ENCODE data around the gene HOOK2. TPM values are rescaled to one million over a fixed set of nuclear protein-coding genes. Genes with fewer than 3 reads are reported as not detected.

Gene HOOK2
- total RNA-seq, 1 experiment from 2014 or later: 14.3 TPM

DNA sequence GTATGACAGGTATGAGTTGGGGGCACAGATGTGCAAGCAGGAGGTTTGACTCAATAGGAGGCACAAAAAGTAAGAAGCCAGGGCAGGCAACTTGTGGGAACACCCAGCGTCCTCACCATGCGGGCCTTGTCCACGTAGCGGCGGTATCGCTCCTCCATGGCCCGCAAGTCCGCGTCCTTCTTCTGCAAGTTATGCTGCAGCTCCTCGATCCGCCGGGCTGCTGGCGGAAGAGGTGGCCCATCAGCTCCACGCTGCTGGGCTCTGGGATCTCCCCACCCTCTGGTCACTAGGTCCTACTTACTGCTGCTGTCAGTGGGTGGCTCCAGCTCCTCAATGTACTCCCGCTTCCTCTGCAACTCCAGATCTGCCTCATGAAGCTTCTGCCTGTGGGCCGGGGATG lies 10.7 kb downstream of the HOOK2 start:
- CTCF ChIA-PET: interaction anchor here (0.6 to 1.4 kb wide), 3 partner anchors 28 to 80 kb away, joined by 4 to 12 read pairs (median 6); no protein-coding TSS in a partner anchor
- Histone ChIP-seq H3K4me1 (ENCODE audit: control insufficient read depth, insufficient read depth, low read length) (no peaks in the 10 kb centered on the region), H3K9me3 (ENCODE audit: control insufficient read depth, insufficient read depth, low read depth, low read length) (no peaks in the 10 kb centered on the region), H3K4me3 (ENCODE audit: low read depth in 2 of 2, low read length in 2 of 2) (no peak overlapping the region), H3K36me3 (ENCODE audit: control insufficient read depth, insufficient read depth, low read length) (no peaks in the 10 kb centered on the region), H3K27ac (ENCODE audit: low read length) (no peak overlapping the region), H3K27me3 (ENCODE audit: control insufficient read depth, insufficient read depth, low read length) (no peaks in the 10 kb centered on the region)
- POLR2A ChIA-PET: no interaction called here
- no peak for DNase-seq (ENCODE audit: low read depth, low spot score)
- no peak for ATAC-seq
- intact Hi-C loops (cut with micrococcal nuclease; ENCODE audit: unreplicated experiment) (loop anchor here (5.0 kb wide), 1 partner anchor 33 kb away; no protein-coding TSS in a partner anchor), in situ Hi-C loops (cut with HindIII; ENCODE audit: low pct_unique_long_range_greater_than_20kb, low sequenced_read_pairs) (no loop called here)
- no TSS peak for BruUV-seq (replicated peaks)
- no peak for TF ChIP-seq POLR2AphosphoS5 (IDR thresholded peaks at IDR 0.05; ENCODE audit: low read depth, low read length)
- TF ChIP-seq SIN3A (IDR thresholded peaks at IDR 0.05; ENCODE audit: borderline replicate concordance, insufficient read depth, low read depth, low read length): no peak
- TF ChIP-seq, protein P1, sequence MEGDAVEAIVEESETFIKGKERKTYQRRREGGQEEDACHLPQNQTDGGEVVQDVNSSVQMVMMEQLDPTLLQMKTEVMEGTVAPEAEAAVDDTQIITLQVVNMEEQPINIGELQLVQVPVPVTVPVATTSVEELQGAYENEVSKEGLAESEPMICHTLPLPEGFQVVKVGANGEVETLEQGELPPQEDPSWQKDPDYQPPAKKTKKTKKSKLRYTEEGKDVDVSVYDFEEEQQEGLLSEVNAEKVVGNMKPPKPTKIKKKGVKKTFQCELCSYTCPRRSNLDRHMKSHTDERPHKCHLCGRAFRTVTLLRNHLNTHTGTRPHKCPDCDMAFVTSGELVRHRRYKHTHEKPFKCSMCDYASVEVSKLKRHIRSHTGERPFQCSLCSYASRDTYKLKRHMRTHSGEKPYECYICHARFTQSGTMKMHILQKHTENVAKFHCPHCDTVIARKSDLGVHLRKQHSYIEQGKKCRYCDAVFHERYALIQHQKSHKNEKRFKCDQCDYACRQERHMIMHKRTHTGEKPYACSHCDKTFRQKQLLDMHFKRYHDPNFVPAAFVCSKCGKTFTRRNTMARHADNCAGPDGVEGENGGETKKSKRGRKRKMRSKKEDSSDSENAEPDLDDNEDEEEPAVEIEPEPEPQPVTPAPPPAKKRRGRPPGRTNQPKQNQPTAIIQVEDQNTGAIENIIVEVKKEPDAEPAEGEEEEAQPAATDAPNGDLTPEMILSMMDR (IDR thresholded peaks at IDR 0.05): no peak
- TF ChIP-seq TCF7L2 (IDR thresholded peaks at IDR 0.05; ENCODE audit: low read depth, low read length): no peak
- TF ChIP-seq, protein P2, sequence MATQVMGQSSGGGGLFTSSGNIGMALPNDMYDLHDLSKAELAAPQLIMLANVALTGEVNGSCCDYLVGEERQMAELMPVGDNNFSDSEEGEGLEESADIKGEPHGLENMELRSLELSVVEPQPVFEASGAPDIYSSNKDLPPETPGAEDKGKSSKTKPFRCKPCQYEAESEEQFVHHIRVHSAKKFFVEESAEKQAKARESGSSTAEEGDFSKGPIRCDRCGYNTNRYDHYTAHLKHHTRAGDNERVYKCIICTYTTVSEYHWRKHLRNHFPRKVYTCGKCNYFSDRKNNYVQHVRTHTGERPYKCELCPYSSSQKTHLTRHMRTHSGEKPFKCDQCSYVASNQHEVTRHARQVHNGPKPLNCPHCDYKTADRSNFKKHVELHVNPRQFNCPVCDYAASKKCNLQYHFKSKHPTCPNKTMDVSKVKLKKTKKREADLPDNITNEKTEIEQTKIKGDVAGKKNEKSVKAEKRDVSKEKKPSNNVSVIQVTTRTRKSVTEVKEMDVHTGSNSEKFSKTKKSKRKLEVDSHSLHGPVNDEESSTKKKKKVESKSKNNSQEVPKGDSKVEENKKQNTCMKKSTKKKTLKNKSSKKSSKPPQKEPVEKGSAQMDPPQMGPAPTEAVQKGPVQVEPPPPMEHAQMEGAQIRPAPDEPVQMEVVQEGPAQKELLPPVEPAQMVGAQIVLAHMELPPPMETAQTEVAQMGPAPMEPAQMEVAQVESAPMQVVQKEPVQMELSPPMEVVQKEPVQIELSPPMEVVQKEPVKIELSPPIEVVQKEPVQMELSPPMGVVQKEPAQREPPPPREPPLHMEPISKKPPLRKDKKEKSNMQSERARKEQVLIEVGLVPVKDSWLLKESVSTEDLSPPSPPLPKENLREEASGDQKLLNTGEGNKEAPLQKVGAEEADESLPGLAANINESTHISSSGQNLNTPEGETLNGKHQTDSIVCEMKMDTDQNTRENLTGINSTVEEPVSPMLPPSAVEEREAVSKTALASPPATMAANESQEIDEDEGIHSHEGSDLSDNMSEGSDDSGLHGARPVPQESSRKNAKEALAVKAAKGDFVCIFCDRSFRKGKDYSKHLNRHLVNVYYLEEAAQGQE (IDR thresholded peaks at IDR 0.05; ENCODE audit: insufficient read depth in 1 of 2, low read depth in 2 of 2, low read length in 1 of 2): no peak

DNA sequence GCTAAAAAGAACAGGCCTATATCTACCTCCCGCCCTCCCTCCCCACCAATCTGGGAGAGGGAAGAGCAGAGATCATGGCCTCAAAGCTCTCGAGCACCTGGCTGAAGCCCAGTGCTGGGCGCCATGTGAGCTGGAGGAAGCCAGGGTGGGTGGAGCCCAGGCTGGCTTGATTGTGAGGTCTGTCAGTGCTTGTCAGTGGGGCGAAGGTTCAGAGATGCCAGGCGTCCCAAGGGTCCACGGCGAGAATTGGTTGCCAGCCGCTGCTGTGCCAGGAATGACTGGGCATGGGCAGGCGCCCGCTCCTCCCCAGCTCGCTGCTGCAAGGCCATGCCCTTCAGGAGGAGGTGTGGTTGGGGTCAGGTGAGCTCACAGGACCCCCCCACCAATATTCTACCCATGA lies 12.3 kb downstream of the HOOK2 start:
- no peaks in the 10 kb centered on the region for H3K27me3 ChIP-seq (ENCODE audit: control insufficient read depth, insufficient read depth, low read length)
- H3K27ac ChIP-seq (ENCODE audit: low read length): no peak overlapping the region
- H3K4me3 ChIP-seq (ENCODE audit: low read depth in 2 of 2, low read length in 2 of 2): no peak overlapping the region
- DNase-seq (ENCODE audit: low read depth, low spot score) (no peak), ATAC-seq (no peak)
- no peaks in the 10 kb centered on the region for H3K9me3 ChIP-seq (ENCODE audit: control insufficient read depth, insufficient read depth, low read depth, low read length)
- BruUV-seq (replicated peaks): no TSS peak
- in situ Hi-C loops (cut with HindIII; ENCODE audit: low pct_unique_long_range_greater_than_20kb, low sequenced_read_pairs): no loop called here
- H3K4me1 ChIP-seq (ENCODE audit: control insufficient read depth, insufficient read depth, low read length): no peaks in the 10 kb centered on the region
- H3K36me3 ChIP-seq (ENCODE audit: control insufficient read depth, insufficient read depth, low read length): no peaks in the 10 kb centered on the region
- ChIA-PET CTCF (no interaction called here), POLR2A (no interaction called here)
- intact Hi-C loops (cut with micrococcal nuclease; ENCODE audit: unreplicated experiment): loop anchor here (5.0 kb wide), 1 partner anchor 34 kb away; no protein-coding TSS in a partner anchor
- TF ChIP-seq, protein P1 (IDR thresholded peaks at IDR 0.05): no peak
- TF ChIP-seq POLR2AphosphoS5 (IDR thresholded peaks at IDR 0.05; ENCODE audit: low read depth, low read length): no peak
- TF ChIP-seq TCF7L2 (IDR thresholded peaks at IDR 0.05; ENCODE audit: low read depth, low read length): no peak
- TF ChIP-seq, protein P2 (IDR thresholded peaks at IDR 0.05; ENCODE audit: insufficient read depth in 1 of 2, low read depth in 2 of 2, low read length in 1 of 2): no peak
- TF ChIP-seq SIN3A (IDR thresholded peaks at IDR 0.05; ENCODE audit: borderline replicate concordance, insufficient read depth, low read depth, low read length): no peak

All from Panc1 (cell line).